CD8-positive, alpha-beta memory T cell (primary cell): ENCODE data around the gene UNC5B. TPM values are rescaled to one million over a fixed set of nuclear protein-coding genes. Genes with fewer than 3 reads are reported as not detected.

ENCODE experiments used
- CTCF ChIA-PET: fragments of 350-600 bp; sonication (Branson Sonifier 250); formaldehyde crosslinking; loops from one replicate; lab custom pipeline; 2021; ENCODE audit warnings: antibody characterized with exemption; lab: Charles Lee
- POLR2A ChIA-PET: fragments of 350-600 bp; sonication (Branson Sonifier 250); formaldehyde crosslinking; loops from one replicate; lab custom pipeline; 2021; ENCODE audit warnings: antibody characterized with exemption; lab: Charles Lee
- DNase-seq, 5 donors: peaks; one replicate each; pipeline versions ENCODE4 v3.0.0 to v3.0.0-alpha.2; 2020 to 2022; ENCODE audit warnings: mixed read lengths in 1 of 5
- H3K27ac ChIP-seq: one replicate; pipeline ENCODE4 v1.7.0; 2013; ENCODE audit warnings: low read depth, mild to moderate bottlenecking, low read length, moderate library complexity
- H3K27me3 ChIP-seq: 2 replicates; pipeline ENCODE4 v1.7.0; 2013; ENCODE audit warnings: low read length, mild to moderate bottlenecking; ENCODE audit not compliant: insufficient read depth, poor library complexity, severe bottlenecking
- H3K36me3 ChIP-seq: 2 replicates; pipeline ENCODE4 v1.7.0; 2013; ENCODE audit warnings: mild to moderate bottlenecking, low read length, moderate library complexity; ENCODE audit not compliant: insufficient read depth
- H3K4me1 ChIP-seq: 2 replicates; pipeline ENCODE4 v1.7.0; 2013; ENCODE audit warnings: mild to moderate bottlenecking, low read length, moderate library complexity; ENCODE audit not compliant: insufficient read depth
- H3K4me3 ChIP-seq: 2 replicates; pipeline ENCODE4 v1.7.0; 2013; ENCODE audit warnings: mild to moderate bottlenecking, low read length
- H3K9me3 ChIP-seq: 2 replicates; pipeline ENCODE4 v1.7.0; 2013; ENCODE audit warnings: mild to moderate bottlenecking, low read length
- H3K27ac Mint-ChIP-seq, 8 donors: one replicate each; pipeline ENCODE4 v1.8.0; 2020 to 2021; ENCODE audit warnings: mixed read lengths in 8 of 8, mild to moderate bottlenecking in 6 of 8, inconsistent platforms in 3 of 8, moderate library complexity in 3 of 8
- H3K27me3 Mint-ChIP-seq, 2 donors: one replicate each; pipeline ENCODE4 v1.8.0; 2020 to 2021; ENCODE audit warnings: mixed read lengths in 2 of 2, mild to moderate bottlenecking in 1 of 2, moderate library complexity in 1 of 2
- H3K36me3 Mint-ChIP-seq, 3 donors: one replicate each; pipeline ENCODE4 v1.8.0; 2020 to 2021; ENCODE audit warnings: mixed read lengths in 3 of 3, inconsistent platforms in 1 of 3, mild to moderate bottlenecking in 1 of 3
- H3K4me1 Mint-ChIP-seq, 3 donors: one replicate each; pipeline ENCODE4 v1.8.0; 2020 to 2021; ENCODE audit warnings: mixed read lengths in 3 of 3, inconsistent platforms in 1 of 3, mild to moderate bottlenecking in 1 of 3
- H3K4me3 Mint-ChIP-seq, 7 donors: one replicate each; pipeline ENCODE4 v1.8.0; 2020 to 2021; ENCODE audit warnings: mixed read lengths in 7 of 7, mild to moderate bottlenecking in 6 of 7, moderate library complexity in 4 of 7, inconsistent platforms in 2 of 7
- H3K9me3 Mint-ChIP-seq, 5 donors: one replicate each; pipeline ENCODE4 v1.8.0; 2020 to 2022; ENCODE audit warnings: mixed read lengths in 5 of 5, mild to moderate bottlenecking in 3 of 5, moderate library complexity in 2 of 5, inconsistent platforms in 1 of 5
- polyA plus RNA-seq: library from polyadenylated mRNA; unstranded; fragments of 300-500 nt; fragmentation: Illumina TruSeq; gene quantifications from one replicate; pipeline ENCODE4 v1.2.3, GENCODE V29; 2021
- total RNA-seq, 2 experiments: library from RNA; stranded (reverse); gene quantifications; one replicate each; pipeline ENCODE4 v1.2.3, GENCODE V29; 2021

UNC5B gene
- total and polyA plus RNA-seq, 3 experiments from 2014 or later, result 0.06 to 0.13 (median 0.11) TPM

GRCh38 chr10:71274901-71275796 lies 62.8 kb downstream of the UNC5B start:
- peak overlapping the region in 1 of 8 donors; percentile 51 for H3K27ac Mint-ChIP-seq
- H3K4me1 ChIP-seq, result no peaks in the 10 kb centered on the region
- no peaks in the 10 kb centered on the region for H3K36me3 Mint-ChIP-seq
- H3K27ac ChIP-seq, result no peak overlapping the region
- no peak overlapping the region for H3K4me3 ChIP-seq
- H3K4me1 Mint-ChIP-seq, result no peaks in the 10 kb centered on the region
- H3K27me3 ChIP-seq, result no peaks in the 10 kb centered on the region
- H3K36me3 ChIP-seq, result no peaks in the 10 kb centered on the region
- H3K4me3 Mint-ChIP-seq, result peak overlapping the region in 1 of 7 donors; percentile 48
- no peaks in the 10 kb centered on the region for H3K9me3 Mint-ChIP-seq
- H3K9me3 ChIP-seq, result no peaks in the 10 kb centered on the region
- CTCF ChIA-PET, result interaction anchor here (1.0 kb wide), 1 partner anchor 9 kb away, joined by 3 read pairs; no protein-coding TSS in a partner anchor
- POLR2A ChIA-PET, result no interaction called here
- H3K27me3 Mint-ChIP-seq, result peaks cover 0 to 2% of the 10 kb centered on the region in 2 donors
- no peak for DNase-seq

- Histone ChIP-seq H3K27me3 (no peaks in the 10 kb centered on the region), H3K27ac (no peak overlapping the region), H3K4me3 (no peak overlapping the region), H3K9me3 (no peaks in the 10 kb centered on the region), H3K4me1 (no peaks in the 10 kb centered on the region), H3K36me3 (no peaks in the 10 kb centered on the region)
- CTCF ChIA-PET, result no interaction called here
- Mint-ChIP-seq H3K36me3 (no peaks in the 10 kb centered on the region), H3K4me1 (no peaks in the 10 kb centered on the region), H3K27me3 (peaks cover 2 to 3% of the 10 kb centered on the region in 2 donors), H3K27ac (no peak overlapping the region), H3K4me3 (no peak overlapping the region), H3K9me3 (no peaks in the 10 kb centered on the region)
- no peak for DNase-seq
- POLR2A ChIA-PET, result no interaction called here
These were observed 64.5 kb downstream of the UNC5B start for GRCh38 chr10:71276873-71277272.

GRCh38 chr10:71277914-71278665 lies 65.7 kb downstream of the UNC5B start:
- no peak overlapping the region for H3K4me3 Mint-ChIP-seq
- ChIA-PET CTCF (no interaction called here), POLR2A (no interaction called here)
- H3K27me3 ChIP-seq, result no peaks in the 10 kb centered on the region
- H3K27me3 Mint-ChIP-seq, result peaks cover 3% of the 10 kb centered on the region in 2 donors
- no peak overlapping the region for H3K4me3 ChIP-seq
- H3K9me3 ChIP-seq, result no peaks in the 10 kb centered on the region
- no peak for DNase-seq
- no peaks in the 10 kb centered on the region for H3K4me1 ChIP-seq
- no peaks in the 10 kb centered on the region for H3K4me1 Mint-ChIP-seq
- no peaks in the 10 kb centered on the region for H3K36me3 ChIP-seq
- H3K9me3 Mint-ChIP-seq, result no peaks in the 10 kb centered on the region
- H3K27ac Mint-ChIP-seq, result no peak overlapping the region
- H3K27ac ChIP-seq, result no peak overlapping the region
- no peaks in the 10 kb centered on the region for H3K36me3 Mint-ChIP-seq

GRCh38 chr10:71278691-71279588 lies 66.6 kb downstream of the UNC5B start:
- Mint-ChIP-seq H3K9me3 (no peaks in the 10 kb centered on the region), H3K27ac (peak overlapping the region in 1 of 8 donors; percentile 78)
- H3K27ac ChIP-seq, result no peak overlapping the region

GRCh38 chr10:71279590-71280170 lies 67.3 kb downstream of the UNC5B start:
- Histone ChIP-seq H3K36me3 (no peaks in the 10 kb centered on the region), H3K27me3 (no peaks in the 10 kb centered on the region), H3K4me3 (no peak overlapping the region), H3K9me3 (no peaks in the 10 kb centered on the region), H3K4me1 (no peaks in the 10 kb centered on the region), H3K27ac (no peak overlapping the region)
- ChIA-PET POLR2A (no interaction called here), CTCF (no interaction called here)
- DNase-seq, result no peak
- no peaks in the 10 kb centered on the region for H3K4me1 Mint-ChIP-seq
- no peaks in the 10 kb centered on the region for H3K9me3 Mint-ChIP-seq
- H3K27me3 Mint-ChIP-seq, result peaks cover 3% of the 10 kb centered on the region in 2 donors
- H3K4me3 Mint-ChIP-seq, result no peak overlapping the region
- H3K27ac Mint-ChIP-seq, result no peak overlapping the region
- H3K36me3 Mint-ChIP-seq, result no peaks in the 10 kb centered on the region

More at GRCh38 chr10:71278691-71279588, 66.6 kb downstream of the UNC5B start:
- POLR2A ChIA-PET, result no interaction called here
- no peak for DNase-seq
- H3K4me3 ChIP-seq, result no peak overlapping the region
- no peaks in the 10 kb centered on the region for H3K36me3 ChIP-seq
- CTCF ChIA-PET, result no interaction called here
- H3K27me3 ChIP-seq, result no peaks in the 10 kb centered on the region
- no peaks in the 10 kb centered on the region for H3K4me1 ChIP-seq
- no peaks in the 10 kb centered on the region for H3K4me1 Mint-ChIP-seq
- H3K4me3 Mint-ChIP-seq, result no peak overlapping the region
- peaks cover 3% of the 10 kb centered on the region in 2 donors for H3K27me3 Mint-ChIP-seq
- no peaks in the 10 kb centered on the region for H3K9me3 ChIP-seq
- H3K36me3 Mint-ChIP-seq, result no peaks in the 10 kb centered on the region

GRCh38 chr10:71280216-71280615 lies 67.8 kb downstream of the UNC5B start:
- H3K36me3 Mint-ChIP-seq, result no peaks in the 10 kb centered on the region
- no peak overlapping the region for H3K4me3 Mint-ChIP-seq
- Histone ChIP-seq H3K9me3 (no peaks in the 10 kb centered on the region), H3K4me3 (no peak overlapping the region), H3K27me3 (no peaks in the 10 kb centered on the region), H3K27ac (no peak overlapping the region), H3K4me1 (no peaks in the 10 kb centered on the region), H3K36me3 (no peaks in the 10 kb centered on the region)
- no peaks in the 10 kb centered on the region for H3K9me3 Mint-ChIP-seq
- DNase-seq, result no peak
- H3K4me1 Mint-ChIP-seq, result no peaks in the 10 kb centered on the region
- ChIA-PET POLR2A (no interaction called here), CTCF (no interaction called here)
- H3K27me3 Mint-ChIP-seq, result peaks cover 3% of the 10 kb centered on the region in 2 donors
- H3K27ac Mint-ChIP-seq, result no peak overlapping the region

- H3K36me3 Mint-ChIP-seq, result no peaks in the 10 kb centered on the region
- peak overlapping the region in 1 of 8 donors; percentile 85 for H3K27ac Mint-ChIP-seq
- H3K9me3 Mint-ChIP-seq, result no peaks in the 10 kb centered on the region
- Histone ChIP-seq H3K27ac (no peak overlapping the region), H3K27me3 (no peaks in the 10 kb centered on the region), H3K4me1 (no peaks in the 10 kb centered on the region), H3K36me3 (no peaks in the 10 kb centered on the region), H3K4me3 (no peak overlapping the region), H3K9me3 (no peaks in the 10 kb centered on the region)
- no peak overlapping the region for H3K4me3 Mint-ChIP-seq
- H3K4me1 Mint-ChIP-seq, result no peaks in the 10 kb centered on the region
- POLR2A ChIA-PET, result no interaction called here
- CTCF ChIA-PET, result no interaction called here
- DNase-seq, result no peak
- H3K27me3 Mint-ChIP-seq, result peaks cover 3% of the 10 kb centered on the region in 2 donors
These were observed 68.5 kb downstream of the UNC5B start for GRCh38 chr10:71280825-71281224.
